Duodenal mucosa (tissue), 2 donors: Measurements from ENCODE around the gene ZNF287.

Source experiments
- H3K27ac ChIP-seq: one replicate; pipeline ENCODE4 v1.7.0; 2013; ENCODE audit warnings: low read depth, low read length
- H3K27me3 ChIP-seq, 2 donors: one replicate each; pipeline ENCODE4 v1.7.0; 2013; ENCODE audit warnings: low read length in 2 of 2, control low read depth in 1 of 2; ENCODE audit not compliant: insufficient read depth in 2 of 2, control insufficient read depth in 1 of 2
- H3K36me3 ChIP-seq, 2 donors: one replicate each; pipeline ENCODE4 v1.7.0; 2013; ENCODE audit warnings: low read length in 2 of 2, control low read depth in 1 of 2; ENCODE audit not compliant: insufficient read depth in 2 of 2, control insufficient read depth in 1 of 2
- H3K4me1 ChIP-seq, 2 donors: one replicate each; pipeline ENCODE4 v1.7.0; 2013; ENCODE audit warnings: low read length in 2 of 2, control low read depth in 1 of 2; ENCODE audit not compliant: insufficient read depth in 2 of 2, control insufficient read depth in 1 of 2
- H3K4me3 ChIP-seq, 2 donors: one replicate each; pipeline ENCODE4 v1.7.0; 2013; ENCODE audit warnings: low read length in 2 of 2, low read depth in 1 of 2
- H3K9ac ChIP-seq, 2 donors: one replicate each; pipeline ENCODE4 v1.7.0; 2013; ENCODE audit warnings: low read length in 2 of 2, low read depth in 1 of 2
- H3K9me3 ChIP-seq, 2 donors: one replicate each; pipeline ENCODE4 v1.7.0; 2013; ENCODE audit warnings: low read length in 2 of 2, control low read depth in 1 of 2; ENCODE audit not compliant: control insufficient read depth in 1 of 2

The ZNF287 gene

GRCh38 chr17:16517477-16517876, 51.5 kb downstream of the ZNF287 start:
- H3K4me1 ChIP-seq, result peaks cover 16 to 19% of the 10 kb centered on the region in 2 donors
- H3K27ac ChIP-seq, result no peak overlapping the region
- H3K9ac ChIP-seq, result no peak overlapping the region
- H3K9me3 ChIP-seq, result no peaks in the 10 kb centered on the region
- H3K36me3 ChIP-seq, result no peaks in the 10 kb centered on the region
- peaks cover 0 to 5% of the 10 kb centered on the region in 2 donors for H3K27me3 ChIP-seq
- no peak overlapping the region for H3K4me3 ChIP-seq

GRCh38 chr17:16516594-16517051, 52.4 kb downstream of the ZNF287 start:
- H3K4me3 ChIP-seq, result no peak overlapping the region
- H3K27me3 ChIP-seq, result peaks cover 0 to 5% of the 10 kb centered on the region in 2 donors
- no peak overlapping the region for H3K27ac ChIP-seq

GRCh38 chr17:16515933-16516332, 53.1 kb downstream of the ZNF287 start:
- Histone ChIP-seq H3K4me1 (peaks cover 14 to 20% of the 10 kb centered on the region in 2 donors), H3K4me3 (no peak overlapping the region), H3K9ac (no peak overlapping the region), H3K27me3 (peaks cover 0 to 5% of the 10 kb centered on the region in 2 donors), H3K27ac (no peak overlapping the region), H3K9me3 (no peaks in the 10 kb centered on the region), H3K36me3 (no peaks in the 10 kb centered on the region)

More at GRCh38 chr17:16516594-16517051, 52.4 kb downstream of the ZNF287 start:
- H3K9ac ChIP-seq, result no peak overlapping the region
- H3K9me3 ChIP-seq, result no peaks in the 10 kb centered on the region
- peaks cover 16 to 23% of the 10 kb centered on the region in 2 donors for H3K4me1 ChIP-seq
- no peaks in the 10 kb centered on the region for H3K36me3 ChIP-seq

GRCh38 chr17:16513873-16514272, 55.1 kb downstream of the ZNF287 start:
- Histone ChIP-seq H3K4me1 (peaks cover 10 to 17% of the 10 kb centered on the region in 2 donors), H3K27me3 (peaks cover 0 to 5% of the 10 kb centered on the region in 2 donors), H3K4me3 (no peak overlapping the region), H3K36me3 (no peaks in the 10 kb centered on the region), H3K9me3 (no peaks in the 10 kb centered on the region), H3K27ac (no peak overlapping the region), H3K9ac (no peak overlapping the region)

GRCh38 chr17:16512011-16512410, 57.0 kb downstream of the ZNF287 start:
- H3K36me3 ChIP-seq, result no peaks in the 10 kb centered on the region
- H3K9me3 ChIP-seq, result no peaks in the 10 kb centered on the region
- H3K4me1 ChIP-seq, result peaks cover 17% of the 10 kb centered on the region in 2 donors
- no peak overlapping the region for H3K4me3 ChIP-seq
- H3K27ac ChIP-seq, result no peak overlapping the region
- H3K27me3 ChIP-seq, result peaks cover 0 to 5% of the 10 kb centered on the region in 2 donors
- H3K9ac ChIP-seq, result no peak overlapping the region

GRCh38 chr17:16511593-16511992, 57.4 kb downstream of the ZNF287 start:
- Histone ChIP-seq H3K36me3 (no peaks in the 10 kb centered on the region), H3K4me3 (no peak overlapping the region), H3K27me3 (peaks cover 0 to 5% of the 10 kb centered on the region in 2 donors), H3K9ac (no peak overlapping the region), H3K4me1 (peaks cover 13% of the 10 kb centered on the region in 2 donors), H3K27ac (no peak overlapping the region), H3K9me3 (no peaks in the 10 kb centered on the region)

GRCh38 chr17:16507918-16508533, 61.0 kb downstream of the ZNF287 start:
- Histone ChIP-seq H3K36me3 (no peaks in the 10 kb centered on the region), H3K9me3 (no peaks in the 10 kb centered on the region), H3K27me3 (no peaks in the 10 kb centered on the region), H3K4me1 (peaks cover 12 to 17% of the 10 kb centered on the region in 2 donors), H3K9ac (no peak overlapping the region), H3K27ac (no peak overlapping the region), H3K4me3 (no peak overlapping the region)

- Histone ChIP-seq H3K4me1 (peaks cover 12 to 14% of the 10 kb centered on the region in 2 donors), H3K4me3 (no peak overlapping the region), H3K9me3 (no peaks in the 10 kb centered on the region), H3K27me3 (no peaks in the 10 kb centered on the region), H3K27ac (no peak overlapping the region), H3K9ac (no peak overlapping the region), H3K36me3 (no peaks in the 10 kb centered on the region)
Observed at GRCh38 chr17:16506188-16506587, 62.8 kb downstream of the ZNF287 start.

GRCh38 chr17:16504984-16505383, 64.0 kb downstream of the ZNF287 start:
- Histone ChIP-seq H3K9me3 (no peaks in the 10 kb centered on the region), H3K4me1 (peaks cover 12 to 14% of the 10 kb centered on the region in 2 donors), H3K9ac (no peak overlapping the region), H3K4me3 (no peak overlapping the region), H3K27me3 (no peaks in the 10 kb centered on the region), H3K27ac (no peak overlapping the region), H3K36me3 (no peaks in the 10 kb centered on the region)
